Right forelimb (tissue), 1 donor: ENCODE measurements around the gene WDR4.

Experiments
- DNase-seq: peaks from one replicate; pipeline ENCODE4 v3.0.0-alpha.2; 2018

Gene WDR4

DNA sequence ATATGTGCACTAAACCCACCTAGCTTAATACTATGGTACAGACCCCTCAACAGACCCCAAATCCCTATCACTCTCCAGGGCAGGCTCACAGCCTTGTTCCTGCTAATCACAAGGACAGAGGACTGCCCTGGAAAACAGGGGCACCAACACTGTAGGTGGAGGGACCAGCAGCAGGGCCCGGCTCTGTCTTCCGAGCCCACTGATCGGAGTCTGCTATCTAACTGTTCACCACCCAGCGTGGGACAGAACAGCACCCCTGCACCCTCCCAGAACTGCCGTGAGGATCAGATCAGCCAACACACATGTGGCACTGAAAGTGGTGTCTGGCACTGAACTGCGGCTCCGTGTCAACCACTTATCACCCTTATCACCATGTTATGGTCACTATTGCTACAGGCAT, 6.2 kb downstream of the WDR4 start:
- DNase-seq, result no peak

DNA sequence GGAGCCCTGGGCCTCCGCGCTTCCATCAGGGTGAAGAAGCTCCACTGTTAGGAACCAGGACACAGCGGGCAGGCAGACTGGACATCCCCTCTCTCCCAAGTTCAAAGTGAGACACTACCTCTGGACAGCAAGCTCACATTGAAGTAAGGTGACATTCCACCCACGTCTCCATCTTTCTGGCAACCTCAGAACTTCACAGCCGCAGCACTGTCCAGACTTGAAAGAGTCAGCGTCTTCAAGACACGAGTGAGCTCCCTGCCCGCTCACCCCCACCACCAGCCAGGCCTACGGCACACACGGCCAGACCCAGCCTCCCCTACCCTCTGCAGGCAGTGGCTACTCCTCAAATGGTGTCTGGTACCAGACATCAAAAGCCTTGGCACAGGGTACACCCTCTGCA, 11.1 kb downstream of the WDR4 start:
- DNase-seq, result no peak

DNA sequence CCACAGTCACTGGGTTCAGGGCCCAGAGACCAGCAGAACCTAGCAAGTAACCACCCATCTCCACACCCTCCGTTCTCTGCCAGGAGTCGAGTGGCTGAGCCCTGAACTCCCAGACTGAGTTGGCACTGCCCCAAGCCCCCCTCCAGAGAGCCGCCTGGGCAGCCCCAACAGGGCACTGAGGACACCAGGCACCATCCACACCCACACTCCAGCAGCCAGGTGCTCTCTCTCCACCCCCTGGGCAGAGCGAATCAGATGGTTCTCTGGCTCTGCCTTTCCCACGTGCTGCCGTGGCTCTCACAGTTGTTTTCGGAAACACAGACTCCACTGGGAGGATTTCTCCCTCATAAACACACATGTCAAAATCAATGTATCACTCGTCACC, 13.6 kb downstream of the WDR4 start:
- no peak for DNase-seq

DNA sequence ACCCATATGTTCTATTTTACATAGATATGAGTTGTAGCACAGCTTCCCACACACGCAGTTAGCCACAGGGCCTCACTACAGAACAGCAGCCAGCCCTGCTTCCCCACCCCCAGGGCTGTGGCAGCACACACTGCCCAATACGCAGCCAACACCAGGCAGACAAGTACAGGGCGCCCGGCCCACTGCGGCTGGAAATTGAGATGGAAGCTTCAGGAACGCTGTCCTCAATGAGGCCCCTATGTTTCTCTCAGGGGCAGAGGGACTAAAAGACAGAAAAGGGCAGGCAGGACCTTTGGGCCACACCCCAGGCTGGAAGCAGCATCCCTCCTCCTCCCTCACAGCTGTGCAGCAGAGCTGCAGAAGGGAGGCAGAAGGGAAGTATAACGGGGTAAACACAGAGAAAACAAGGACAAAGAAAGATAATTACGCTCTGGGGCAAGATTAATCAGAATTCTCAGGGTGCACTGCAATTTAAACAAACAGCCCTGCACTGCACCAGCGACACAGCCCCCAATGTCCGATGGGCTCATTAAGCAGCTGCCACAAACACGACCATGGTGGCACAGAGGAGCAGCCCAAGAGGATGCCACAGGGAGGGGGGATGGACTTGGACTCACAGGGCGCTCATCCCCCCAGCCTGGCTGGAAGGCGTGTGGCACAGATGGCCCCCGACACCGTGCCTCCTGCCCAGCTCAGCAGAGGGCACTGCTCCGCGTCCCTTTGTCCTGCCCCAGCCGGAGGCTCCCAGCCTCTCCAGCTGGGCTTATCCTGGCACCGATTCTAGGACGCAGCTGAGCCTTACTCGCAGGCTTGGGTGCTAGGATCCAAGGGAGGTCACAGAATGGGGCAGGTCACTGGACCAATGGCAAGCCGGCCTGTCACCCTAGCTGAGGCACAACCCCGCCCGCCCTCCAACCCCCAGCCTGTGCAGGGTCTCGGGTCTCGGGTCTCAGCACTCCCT, 14.2 kb downstream of the WDR4 start:
- no peak for DNase-seq

DNA sequence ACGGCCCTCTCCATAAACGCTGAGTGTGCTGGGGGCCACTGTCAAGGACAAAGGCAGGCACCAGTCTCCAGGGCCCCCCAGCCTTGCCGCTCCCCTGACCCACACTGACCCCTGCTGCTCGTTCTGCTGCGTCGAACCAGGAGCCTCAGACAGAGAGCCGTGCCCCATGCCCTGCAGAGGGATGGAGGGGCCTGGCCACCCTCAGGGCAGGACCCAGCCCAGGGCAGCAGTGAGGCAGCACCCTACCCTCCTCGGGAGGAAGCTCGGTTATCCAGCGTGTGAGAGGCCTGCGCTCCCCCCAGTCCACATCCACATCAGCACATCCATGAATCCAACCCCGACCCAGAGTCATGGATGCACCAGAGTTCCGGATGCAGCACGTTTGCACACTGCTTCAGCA, 15.1 kb downstream of the WDR4 start:
- no peak for DNase-seq

DNA sequence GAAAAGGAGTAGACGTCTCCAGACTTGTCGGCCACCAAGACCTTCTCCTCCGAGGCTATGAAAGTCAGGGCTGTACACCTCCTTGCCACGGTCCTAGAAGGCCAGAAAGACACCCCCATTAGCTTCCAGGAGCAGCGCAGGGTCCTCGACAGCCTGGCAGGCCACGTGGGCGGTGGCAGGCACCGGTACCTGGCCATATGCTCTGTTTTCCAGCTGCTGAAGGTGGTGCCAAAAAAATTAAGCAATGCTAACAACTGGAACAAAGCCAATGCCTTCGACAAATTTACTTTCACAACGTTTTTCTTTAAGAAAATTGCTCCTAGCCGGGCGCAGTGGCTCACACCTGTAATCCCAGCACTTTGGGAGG, 15.9 kb downstream of the WDR4 start:
- no peak for DNase-seq

DNA sequence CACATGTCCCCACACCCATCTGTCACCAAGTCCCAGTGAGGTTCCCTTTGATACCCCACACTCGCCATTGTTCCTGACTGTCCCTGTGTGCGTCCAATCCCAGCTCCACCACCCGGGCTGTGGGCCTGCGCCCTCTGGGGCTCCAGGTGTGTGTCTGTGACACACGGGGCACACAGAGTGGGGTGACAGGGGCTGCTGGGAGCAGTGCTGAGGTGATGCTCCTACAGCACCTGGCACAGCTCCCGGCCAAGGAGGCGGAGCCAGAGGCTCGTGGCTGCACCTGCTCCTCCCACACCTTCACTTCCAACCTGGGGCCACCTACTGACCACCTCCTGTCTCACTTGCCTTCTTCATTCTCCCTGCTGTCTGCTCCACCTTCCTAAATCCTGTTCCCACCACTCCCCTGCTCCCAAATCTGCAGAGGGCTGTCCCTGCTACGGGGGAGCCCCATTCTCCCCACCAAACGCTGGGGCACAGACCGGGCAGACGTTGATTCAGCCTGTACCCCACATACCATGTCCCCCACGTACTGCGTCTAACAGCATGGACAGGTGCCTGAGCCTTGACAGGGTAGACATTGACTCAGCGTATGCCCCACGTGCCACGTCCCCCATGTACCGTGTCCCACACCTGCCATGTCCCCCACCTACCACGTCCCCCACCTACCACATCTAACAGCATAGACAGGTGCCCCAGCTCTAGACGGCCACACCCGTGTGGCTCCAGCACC, 16.4 kb downstream of the WDR4 start:
- no peak for DNase-seq

DNA sequence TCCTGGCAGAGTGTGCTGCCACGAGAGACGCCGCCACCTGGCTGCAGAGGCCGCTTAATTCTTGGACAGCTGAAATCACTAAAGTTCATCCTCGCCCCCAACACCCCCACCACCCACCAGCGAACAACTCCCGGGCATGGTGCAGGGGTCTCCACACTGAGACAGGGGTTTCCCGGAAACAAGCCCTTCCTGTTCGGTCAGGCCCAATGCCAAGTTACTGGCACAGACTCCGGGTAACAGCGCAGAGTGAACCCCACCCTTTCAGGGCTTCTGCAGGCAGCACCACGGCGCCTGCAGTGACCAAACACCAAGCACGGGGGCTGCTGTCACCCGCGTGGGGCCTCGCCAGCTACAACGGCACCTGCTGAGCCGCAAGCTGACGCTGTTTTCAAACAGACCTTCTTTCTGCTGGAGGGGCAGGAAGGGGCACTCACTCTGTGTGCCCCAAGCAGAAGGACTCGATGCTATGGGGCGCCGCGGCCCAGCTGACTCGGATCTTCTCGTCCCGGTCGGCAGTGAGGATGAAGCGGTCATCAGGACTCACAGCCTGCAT, 17.4 kb downstream of the WDR4 start:
- DNase-seq, result no peak

DNA sequence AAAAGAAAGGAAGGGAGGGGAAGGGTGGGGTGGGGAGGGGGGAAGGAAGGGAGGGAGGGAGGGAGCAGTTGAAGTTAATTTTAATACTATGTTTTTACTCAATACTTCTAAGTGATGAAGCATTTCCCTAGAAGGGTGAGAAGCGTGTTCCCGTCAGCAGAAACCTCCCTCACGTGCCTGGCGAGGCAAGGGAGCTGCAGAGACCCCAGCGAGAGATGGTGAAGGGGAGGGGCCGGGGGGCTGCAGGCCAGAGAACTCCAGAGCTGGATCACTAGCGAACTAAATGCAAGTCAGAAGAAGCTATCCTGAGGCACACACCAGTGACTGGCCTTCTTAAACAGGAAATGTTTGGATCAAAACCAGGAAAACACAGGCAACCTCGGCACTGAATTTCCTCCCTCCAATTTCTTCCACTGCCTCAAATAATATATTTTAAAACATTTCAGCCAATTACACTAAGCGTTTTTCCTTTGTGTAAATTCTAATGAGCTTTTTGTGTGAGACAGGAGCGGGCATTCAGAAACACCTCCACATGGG, 18.0 kb downstream of the WDR4 start:
- no peak for DNase-seq

DNA sequence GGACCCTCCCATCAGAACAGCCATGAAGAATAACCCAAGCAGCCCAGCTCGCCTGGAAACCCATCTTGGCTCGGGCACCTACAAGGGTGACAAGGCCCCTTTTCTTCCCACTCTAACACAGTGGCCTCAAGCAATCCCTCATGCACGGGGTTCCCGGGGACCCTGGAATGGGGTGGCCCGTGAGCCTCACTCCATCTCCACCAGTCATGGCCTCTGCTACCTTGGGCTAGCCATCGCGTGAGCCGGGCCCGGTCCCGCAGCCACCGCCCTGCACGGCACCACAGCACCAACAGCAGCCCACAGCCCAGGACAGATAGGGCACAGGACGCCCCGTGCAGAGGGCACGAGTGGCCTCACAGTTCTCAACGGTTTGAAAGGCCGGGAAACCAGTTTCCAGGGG, 19.0 kb downstream of the WDR4 start:
- no peak for DNase-seq

DNA sequence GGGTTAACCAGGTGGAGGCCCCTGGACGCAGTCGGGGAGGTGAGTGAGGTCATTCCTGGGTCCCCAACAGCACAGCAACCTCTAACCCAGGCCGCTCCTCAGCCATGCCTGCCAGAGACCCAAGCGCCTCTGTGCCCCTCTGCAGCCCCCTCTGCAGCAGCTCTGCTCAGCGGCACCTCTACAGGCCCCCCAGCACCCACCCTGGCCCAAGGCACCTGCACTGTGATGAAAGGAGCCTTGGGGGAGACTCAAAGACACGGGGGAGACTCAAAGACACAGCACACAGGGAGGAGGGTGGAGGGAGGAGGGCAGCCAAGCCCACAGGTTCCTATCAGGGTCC, 19.5 kb downstream of the WDR4 start:
- DNase-seq, result no peak

DNA sequence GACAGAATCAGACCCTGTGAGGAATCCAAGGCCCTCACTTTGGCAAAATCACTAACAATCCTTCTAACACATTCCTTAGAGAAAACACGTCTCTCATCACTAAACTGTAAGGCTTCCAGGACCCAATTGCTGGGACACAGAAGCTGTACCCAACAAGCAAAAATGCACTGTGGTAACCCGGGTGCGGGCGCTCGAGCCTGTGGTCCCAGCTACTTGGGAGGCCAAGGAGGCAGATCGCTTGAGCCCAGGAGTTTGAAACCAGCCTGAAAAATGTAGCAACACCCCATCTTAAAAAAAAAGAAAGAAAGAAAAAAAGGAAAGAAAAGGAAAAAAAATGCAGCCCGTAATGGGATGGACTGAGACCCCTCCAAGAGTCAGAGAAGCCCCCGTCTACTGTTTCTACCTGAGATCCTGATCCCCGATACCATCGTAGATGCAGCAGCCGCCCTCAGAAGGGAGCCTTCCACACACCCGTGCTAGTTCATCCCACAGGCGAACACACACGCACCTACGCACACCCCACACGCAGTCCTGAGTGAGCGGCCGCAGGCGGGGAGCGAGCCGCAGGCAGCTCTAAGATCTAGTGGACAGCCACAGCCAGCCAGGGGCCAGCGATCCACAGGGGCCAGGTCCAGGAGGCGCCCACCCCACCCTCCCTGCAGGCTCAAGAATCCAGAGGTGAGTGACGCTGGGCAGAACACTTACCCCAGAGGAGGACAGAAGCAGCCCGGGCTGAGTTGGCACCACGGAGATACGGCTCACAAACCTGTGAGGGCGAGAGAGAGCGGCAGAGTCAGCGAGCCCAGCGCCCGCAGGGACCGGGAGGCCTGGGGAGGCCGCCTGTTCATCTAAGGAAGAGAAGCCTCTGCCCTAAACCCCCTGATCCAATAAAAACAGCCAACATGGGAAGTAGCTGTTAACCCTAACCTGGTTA, 20.1 kb downstream of the WDR4 start:
- no peak for DNase-seq

DNA sequence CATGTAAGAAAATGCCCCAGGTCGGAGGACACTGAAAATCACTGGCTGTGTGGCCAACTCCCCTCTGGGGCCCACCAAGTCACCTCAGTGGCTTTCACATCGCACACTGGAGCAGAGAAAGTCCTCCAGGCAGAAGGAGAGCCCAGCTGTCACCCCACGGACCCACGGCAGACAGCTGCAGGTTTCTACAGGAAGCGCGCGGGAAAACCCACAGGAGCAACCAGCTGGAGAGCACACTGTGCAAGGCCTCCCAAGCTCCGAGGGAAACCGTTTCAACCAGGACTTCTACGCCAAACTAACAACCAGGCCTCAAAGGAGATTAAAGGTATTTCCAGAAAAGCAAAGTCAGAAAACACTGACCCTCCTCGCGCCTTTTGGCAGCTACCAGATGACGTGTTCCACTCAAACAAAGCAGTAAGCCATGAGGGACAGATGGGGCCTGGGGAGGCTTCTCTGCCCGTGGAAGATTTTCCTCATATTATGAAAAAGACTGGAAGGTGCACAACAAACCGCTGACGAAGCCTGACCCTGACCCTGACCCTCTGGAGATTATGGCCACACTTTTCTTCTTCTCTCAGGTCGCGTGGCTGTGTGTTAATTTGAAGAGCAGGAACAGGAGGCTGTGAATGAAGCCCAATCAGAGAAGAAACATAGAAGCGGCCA, 21.0 kb downstream of the WDR4 start:
- no peak for DNase-seq

DNA sequence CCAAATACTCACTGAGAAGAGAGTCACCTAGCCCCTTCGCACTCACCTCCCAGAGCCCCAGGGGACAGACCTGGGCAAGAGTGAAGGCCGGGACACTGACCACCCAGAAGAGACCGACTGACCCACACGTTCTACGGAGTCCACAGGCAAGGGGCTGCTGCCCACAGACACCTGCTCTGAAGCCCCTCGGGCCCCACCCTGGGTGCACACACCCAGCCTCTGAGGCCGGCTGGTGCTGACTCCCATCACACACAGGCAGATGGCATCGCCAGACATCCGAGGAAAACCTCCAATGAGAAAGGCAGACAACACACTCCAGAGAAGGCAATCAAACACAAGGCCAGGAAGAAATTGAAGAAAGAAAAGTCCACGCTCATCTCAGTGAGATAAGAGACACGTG, 22.1 kb downstream of the WDR4 start:
- DNase-seq, result no peak

DNA sequence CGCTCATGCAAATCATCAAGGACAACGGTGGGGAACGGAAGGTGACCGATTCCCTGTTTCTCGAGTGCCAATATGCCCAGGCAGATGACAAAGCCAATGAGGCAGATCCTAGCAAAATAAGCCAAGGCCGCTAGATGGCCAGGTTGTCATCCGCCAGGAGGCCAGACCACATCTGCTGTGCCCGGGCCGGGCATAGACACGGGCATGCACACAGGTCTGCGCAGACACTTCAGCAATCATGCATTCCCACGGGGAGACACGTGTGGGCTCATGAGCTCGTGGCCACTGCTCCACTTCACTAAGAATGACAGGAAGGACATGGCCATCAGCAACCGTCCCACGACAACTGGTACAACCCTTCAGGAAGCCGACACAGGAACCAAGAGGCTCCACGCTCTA, 23.4 kb downstream of the WDR4 start:
- DNase-seq, result no peak

DNA sequence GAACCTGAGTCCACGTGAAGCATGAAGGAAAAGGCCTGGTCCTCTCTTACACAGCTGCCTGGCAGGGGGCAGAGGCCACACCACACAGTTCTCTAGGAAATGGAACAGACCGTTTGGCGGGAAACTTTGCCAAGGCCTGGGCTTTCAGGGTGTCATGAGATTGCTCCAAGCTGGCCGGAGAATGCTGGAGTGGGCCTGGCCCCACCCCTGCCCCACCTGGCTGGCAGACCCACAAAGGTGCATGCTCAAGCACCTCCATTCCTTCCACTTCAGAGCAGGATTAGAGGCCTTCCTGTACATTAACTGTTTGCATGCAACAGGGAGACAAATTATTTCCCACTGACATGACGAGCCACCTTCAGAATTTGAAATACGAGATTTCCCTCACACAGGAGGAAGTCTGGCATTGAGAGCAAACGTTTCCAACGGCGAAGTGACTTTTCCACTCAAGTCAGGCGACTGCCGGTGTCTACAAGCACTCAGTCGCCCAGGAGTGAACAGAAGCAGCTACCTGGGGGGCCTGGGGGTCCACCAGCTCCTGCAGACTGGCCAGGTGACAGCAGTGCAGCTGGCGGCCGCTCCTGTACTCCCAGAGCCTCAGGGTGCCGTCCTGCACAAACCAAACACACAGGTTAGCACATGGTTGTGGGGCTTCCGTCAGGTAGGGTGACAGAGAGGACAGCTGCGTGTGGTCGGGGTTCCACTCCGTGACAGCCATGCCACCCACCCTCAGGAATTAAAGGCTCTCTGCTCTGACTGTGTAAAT, 24.0 kb downstream of the WDR4 start:
- DNase-seq, result no peak

DNA sequence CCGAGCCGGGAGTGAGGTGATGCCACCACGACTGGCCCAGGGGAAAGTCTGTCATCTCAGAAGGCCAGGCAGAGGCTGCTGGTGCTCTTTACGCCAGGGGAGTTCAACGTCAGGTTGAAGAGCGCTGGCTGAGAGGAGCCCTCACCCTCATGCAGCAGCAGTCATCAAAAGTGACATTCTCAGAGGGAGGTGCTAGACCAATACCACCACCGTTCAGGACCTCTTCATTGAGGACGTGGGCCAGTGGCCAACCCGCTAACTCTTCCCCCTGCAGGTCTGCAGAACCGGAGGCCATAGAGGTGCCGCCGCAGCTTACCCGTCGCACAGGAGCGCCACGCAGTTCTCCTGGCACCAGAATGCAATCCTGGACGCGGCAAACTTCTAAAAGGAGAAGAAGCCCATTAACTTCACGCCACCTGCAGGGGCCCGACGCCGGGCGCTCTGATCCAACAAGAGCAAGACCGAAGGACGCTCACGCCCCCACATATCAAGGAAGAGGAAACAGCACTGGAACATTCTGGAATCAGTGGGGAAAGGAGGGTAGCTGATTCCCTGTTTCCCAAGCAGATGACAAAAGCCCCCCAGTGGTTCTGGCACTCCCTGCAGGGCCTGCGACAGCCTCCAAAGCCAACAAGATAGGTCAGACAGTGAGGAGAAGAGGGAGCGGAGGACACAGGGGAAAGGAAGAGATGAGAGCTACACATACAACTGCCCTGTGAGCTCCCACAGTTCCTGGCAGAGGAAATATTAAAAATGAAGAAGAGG, 24.9 kb downstream of the WDR4 start:
- DNase-seq, result no peak

DNA sequence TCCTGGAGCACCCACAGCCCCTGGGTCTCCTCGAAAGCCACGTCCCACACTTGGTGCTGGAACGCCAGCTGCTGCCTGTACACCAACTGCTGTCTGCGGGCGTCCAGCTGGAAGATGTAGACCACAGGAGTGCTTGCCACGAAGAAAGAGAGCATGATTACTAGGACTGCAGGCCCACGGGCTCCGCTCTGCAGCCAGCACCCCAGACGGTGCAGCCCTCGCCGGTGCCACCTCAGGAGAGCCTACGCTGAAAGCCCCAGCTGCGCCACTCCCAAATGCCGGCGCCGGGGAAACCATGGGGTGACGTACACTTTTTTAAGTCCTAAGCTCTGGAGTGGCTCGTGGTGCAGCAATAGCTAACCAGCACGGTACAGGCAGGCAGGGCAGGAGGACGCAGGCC, 25.7 kb downstream of the WDR4 start:
- DNase-seq, result no peak

DNA sequence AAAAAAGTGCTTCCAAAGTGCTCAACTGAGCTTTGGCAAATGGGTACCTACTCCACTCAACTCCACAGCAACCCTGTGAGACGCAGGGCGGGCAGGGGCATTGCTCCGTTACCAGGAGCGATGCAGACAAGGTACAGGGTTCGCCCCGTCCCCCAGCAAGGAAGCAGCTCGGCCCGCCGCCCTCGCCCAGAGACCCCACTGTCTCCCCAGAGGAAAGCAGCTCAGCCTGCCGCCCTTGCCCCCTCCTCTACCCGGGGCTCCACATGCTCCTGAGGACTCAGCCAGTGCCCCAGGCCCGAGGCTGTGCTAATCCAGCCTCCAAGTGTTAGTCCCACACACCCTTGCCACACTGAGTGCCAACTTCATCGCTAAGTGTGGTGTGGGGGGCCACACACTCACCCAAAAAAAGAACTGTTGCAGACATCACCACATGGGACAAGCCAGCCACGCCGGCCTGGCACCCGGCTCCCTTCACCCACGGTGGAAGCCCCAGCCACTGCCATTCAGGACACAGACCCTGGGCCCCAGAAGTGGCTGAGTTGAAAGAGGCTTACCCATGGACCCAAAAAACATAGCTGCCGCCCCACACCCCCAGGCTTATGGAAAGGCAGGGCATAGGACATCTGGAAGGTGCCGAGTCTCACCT, 26.3 kb downstream of the WDR4 start:
- no peak for DNase-seq
